ENCODE data around the gene DBF4B. TPM values are rescaled to one million over a fixed set of nuclear protein-coding genes. Genes with fewer than 3 reads are reported as not detected.
"Not testable (repeated sequence)": the region's sequence is repeated elsewhere in the genome, so short reads cannot be mapped to it uniquely, and the experiment has no call there.

DBF4B gene
- polyA plus RNA-seq, 1 donor, result 8.2 TPM

DNA sequence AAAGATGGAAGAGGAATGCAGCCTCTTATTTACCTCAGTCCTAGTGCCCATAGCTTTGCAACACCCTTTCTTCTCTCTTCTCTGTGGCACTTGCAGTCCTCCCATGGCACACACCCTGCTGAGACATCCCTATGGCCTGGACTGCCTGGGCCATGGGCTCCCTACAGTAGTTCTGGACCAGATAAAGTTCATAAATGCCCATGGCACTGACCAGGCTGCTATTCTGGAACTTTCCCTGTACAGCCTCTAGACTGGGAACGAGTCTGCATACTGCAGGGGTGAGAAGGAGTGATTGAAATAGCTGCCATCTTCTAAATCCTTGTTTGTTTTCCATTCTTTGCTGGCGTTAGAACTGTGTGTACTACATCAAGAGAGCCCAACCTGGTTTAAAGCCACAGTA, 25.8 kb downstream of the DBF4B start:
- DNase-seq (ENCODE audit: low read depth), result no peak

DNA sequence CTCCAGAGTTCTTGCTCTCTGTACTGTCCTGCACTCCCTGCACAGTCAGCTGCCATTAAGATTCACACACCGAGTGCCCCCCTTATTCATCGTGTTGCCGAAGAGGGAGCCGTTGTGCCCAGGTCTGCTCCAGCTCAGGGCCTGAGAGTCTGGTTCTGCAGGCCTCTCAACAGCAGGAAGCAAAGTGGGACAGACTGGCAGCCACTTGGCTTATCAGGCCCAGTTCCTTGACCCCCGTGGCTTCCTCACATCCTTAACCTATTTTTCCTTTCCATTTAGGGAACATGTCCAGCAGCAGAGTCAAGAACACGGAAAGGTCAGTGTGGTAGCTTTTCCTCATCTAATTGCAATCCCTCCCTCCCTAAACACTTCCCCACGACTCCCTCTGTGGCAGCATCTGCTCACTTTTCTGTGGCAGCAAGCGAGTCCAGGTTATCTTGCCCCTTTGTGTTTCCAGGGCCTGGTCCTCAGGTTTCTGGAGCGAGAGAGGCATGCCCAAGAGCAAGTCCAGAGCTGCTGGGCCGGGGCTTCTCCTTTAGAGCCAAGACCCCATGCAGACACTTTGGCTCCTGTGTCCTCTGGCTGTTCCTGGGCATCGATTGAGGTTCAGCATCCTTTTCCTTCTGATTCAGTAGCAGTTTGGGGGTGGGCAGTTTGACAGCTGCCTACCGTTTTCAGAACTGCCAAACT, 28.2 kb downstream of the DBF4B start:
- no peak for DNase-seq (ENCODE audit: low read depth)

- DNase-seq (ENCODE audit: low read depth), result no peak
Measured at GRCh38 chr17:44738214-44738906, 29.9 kb downstream of the DBF4B start.

DNA sequence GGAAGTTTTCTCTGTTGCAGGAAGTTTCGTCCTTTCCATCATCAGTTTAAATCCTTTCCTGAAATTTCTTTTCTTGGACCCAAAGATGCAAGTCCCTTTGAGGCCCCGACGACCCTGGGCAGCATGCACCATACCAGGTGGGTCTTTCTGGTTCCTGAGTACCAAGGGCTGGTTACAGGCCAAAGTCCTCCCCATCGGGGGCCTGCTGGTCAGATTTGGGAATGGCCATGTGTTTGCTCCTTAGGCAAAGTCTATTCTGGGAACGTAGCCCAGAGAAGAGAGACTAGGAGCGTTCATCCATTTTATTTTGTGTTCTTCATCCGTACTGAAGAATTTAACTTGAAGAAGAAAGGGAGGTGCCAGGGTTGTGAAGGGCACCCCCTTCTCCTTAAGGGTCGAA, 32.9 kb downstream of the DBF4B start:
- DNase-seq (ENCODE audit: low read depth), result no peak

GRCh38 chr17:44745301-44745700, 36.8 kb downstream of the DBF4B start:
- DNase-seq (ENCODE audit: low read depth), result no peak

GRCh38 chr17:44745738-44746137, 37.3 kb downstream of the DBF4B start:
- DNase-seq (ENCODE audit: low read depth), result not testable (repeated sequence)

GRCh38 chr17:44747566-44747965, 39.1 kb downstream of the DBF4B start:
- DNase-seq (ENCODE audit: low read depth), result no peak

DNA sequence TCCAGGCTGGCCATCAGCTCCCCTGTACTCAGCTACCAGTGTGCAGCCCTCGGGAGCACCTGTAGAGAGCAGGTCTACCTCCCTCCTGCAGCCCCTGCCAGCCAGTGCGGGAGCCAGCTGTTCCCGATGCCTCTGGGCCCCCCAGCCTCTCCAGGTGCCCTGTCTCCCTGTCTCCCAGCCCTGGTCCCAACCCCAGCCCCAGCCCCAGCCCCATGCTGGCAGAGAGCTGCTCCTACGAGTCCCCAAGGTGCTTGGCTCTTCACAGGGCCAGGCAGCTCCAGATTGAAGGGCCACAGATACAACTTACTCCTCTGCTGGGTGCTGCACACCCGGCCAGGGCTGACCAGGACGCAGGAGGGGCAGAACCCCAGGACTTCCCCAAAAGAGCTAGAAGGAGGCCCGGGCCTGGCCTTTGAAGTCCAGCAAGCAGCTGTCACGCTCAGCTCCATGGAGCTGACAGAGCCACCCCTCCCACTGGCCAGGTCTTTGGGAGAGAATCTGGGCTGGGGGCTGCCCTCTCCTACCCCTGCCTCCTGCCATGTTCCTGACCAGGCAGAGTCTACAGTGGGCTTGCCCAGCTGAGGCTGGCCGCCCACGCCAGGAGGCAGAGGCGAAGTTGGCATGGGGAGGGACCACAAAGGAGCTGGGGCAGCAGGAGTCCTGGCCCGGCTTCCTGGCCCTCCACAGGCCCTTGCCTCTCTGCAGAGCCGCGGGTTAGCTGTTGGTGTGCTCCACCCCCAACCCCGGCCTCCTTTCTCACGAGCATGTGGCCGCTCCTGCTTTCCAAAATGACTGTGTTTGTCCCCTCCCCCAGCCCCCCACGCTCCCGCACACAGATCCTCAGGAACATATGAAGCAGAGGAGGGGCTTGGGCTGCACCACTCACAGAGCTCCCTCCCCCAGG, 40.9 kb downstream of the DBF4B start:
- peak; percentile 34 for DNase-seq (ENCODE audit: low read depth)

GRCh38 chr17:44749980-44750318, 41.5 kb downstream of the DBF4B start:
- DNase-seq (ENCODE audit: low read depth), result peak; percentile 8

DNA sequence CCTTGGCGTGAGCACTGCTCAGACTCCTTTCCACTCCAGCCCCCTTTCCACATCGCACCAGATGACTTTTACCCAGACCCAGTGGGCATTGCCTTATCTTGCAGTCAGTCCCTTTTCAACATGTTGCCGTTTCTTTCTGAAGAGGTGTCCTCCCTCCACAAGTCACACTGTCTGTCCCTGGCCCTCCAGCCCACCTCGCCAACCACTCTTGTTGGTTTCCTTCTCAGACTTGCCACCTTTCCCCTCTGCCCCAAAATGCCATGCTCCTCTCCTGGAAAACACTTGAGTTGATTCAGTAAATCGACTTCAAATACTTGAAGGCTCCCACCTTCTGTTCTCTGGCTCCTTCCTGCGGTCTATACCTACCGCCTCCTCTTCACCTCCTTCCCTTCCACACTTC, 42.9 kb downstream of the DBF4B start:
- no peak for DNase-seq (ENCODE audit: low read depth)

- no peak for DNase-seq (ENCODE audit: low read depth)
Measured at GRCh38 chr17:44751806-44752205, 43.3 kb downstream of the DBF4B start.

DNA sequence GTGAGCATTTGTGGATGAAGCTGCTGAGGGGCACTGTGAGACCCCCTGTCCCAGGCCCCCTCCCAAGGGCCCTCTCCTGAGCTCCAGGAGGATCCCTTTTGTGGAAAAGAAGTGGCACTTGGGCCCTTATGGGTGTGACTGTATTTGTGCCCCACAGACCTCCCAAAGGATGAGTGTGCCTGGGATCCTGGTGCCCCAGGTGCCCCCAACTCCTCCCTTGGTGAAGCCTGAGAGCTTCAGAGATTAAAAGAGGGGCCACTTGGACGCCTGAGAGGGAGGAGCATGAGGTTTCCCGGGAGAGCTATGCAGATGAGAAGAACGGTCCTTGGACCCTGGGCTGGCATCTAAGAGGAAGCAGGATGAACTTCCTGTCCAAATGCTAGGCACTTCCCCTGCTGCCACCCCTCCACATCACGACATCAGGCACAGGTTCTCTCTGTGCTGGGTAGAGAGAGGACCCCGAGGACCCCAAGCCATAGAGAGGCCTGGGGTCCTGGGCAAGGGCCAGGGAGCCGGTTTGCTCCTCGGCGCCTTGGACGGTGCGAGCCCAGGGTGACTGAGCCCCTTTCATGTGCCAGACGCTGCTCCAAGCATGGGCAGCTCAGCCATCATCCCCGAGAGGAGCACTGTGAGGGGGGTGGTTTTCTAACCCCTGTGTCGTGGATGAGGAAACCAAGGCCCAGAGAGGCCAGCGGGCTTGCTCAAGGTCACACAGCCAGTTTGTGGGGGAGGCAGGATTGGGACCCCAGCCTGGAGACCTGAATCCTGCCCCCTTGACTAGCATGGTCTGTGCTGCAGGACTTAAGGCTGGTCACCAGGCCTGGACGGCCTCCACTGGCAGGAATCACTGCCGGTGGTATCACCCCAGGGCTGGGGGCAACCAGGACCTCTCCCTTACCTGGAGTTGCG, 44.7 kb downstream of the DBF4B start:
- DNase-seq (ENCODE audit: low read depth), result no peak

DNA sequence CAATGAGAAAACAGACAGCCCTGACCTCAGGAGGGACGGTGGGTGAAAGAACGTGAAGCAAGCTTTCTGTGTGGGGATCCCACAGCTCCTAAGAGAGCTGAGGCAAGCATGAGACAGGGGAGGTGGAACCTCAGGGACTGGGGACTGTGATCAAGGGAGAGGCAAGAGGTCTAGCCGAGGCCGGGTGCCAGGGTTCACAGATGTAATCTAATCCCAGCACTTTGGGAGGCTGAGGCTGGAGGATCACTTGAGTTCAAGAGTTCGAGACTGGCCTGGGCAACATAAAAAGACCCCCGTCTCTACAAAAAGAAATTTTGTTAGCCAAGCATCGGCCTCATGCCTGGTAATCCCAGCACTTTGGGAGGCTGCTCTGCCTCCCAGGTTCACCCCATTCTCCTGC, 45.8 kb downstream of the DBF4B start:
- no peak for DNase-seq (ENCODE audit: low read depth)

- DNase-seq (ENCODE audit: low read depth), result not testable (repeated sequence)
Measured at GRCh38 chr17:44755180-44755579, 46.7 kb downstream of the DBF4B start.

DNA sequence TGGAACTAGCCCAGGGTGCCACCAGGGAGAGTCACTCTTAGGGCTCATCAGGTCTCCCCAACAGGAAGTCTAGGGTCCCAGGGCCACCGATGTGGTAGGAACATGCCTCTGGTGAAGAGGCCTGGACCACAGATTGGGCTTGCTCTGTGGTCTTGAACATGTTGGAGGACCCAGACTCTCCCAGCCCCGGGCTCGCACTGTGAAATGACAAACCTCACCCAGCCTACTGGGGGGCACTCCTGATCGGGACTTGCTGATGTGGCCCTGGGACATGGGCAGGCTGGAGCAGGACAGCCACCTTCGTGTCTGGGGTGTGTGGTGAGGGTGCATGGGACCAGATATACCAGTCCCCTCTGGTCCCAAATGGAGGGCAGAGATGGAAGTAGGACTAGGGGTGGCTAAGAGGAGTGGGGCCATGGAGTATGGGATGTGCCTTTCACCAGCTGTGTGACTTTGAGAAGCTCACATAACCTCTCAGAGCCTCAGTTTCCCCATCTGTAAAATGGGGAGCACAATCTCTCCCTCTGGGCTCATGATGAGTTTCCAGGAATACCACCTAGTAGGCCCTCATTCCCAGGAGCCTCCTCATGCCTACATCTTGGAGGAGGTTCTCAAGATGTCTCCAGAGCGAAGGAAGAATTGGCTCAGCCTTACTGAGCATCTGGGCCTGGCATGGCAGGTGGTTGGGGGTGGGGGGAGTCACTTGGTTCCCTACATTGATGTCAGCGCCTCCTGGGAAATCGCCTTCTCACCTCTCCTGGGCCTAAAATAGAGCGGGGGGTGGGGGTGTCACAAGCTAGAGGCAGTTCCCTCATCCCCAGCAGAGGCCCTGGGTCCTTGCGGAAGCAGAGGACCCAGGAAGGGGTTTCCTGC, 48.8 kb downstream of the DBF4B start:
- no peak for DNase-seq (ENCODE audit: low read depth)

DNA sequence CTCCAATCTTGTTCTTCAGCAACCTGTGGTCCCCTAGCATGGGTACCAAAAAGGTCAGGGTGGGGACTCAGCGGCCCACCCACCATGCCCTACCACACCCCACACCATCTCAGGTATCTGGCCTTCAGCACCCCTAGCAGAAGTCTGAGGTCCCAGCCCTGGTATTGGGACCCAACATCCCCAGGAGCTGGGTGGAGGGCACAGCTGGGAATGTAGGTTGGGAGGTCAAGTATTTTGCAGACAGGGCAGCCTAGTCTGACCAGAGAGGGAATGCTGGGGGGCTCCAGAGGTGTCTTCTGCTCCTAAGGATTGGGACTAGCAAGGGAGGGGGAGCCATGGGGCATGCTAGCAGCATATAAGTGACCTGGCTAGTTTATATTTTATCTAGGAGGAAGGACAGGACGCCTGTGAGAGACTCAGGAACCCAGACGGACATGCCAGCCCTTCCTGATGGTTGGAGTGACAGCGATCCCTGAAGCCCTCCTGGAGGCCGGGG, 49.5 kb downstream of the DBF4B start:
- no peak for DNase-seq (ENCODE audit: low read depth)

- no peak for DNase-seq (ENCODE audit: low read depth)
Measured at GRCh38 chr17:44758414-44759085, 50.1 kb downstream of the DBF4B start, which contains the start of gene ADAM11. Gene ADAM11 (plus strand): TSS chr17:44758988. CDS start chr17:44759200, 212 bp downstream.

- DNase-seq (ENCODE audit: low read depth), result no peak
Measured at GRCh38 chr17:44759086-44759915, 50.8 kb downstream of the DBF4B start.

DNA sequence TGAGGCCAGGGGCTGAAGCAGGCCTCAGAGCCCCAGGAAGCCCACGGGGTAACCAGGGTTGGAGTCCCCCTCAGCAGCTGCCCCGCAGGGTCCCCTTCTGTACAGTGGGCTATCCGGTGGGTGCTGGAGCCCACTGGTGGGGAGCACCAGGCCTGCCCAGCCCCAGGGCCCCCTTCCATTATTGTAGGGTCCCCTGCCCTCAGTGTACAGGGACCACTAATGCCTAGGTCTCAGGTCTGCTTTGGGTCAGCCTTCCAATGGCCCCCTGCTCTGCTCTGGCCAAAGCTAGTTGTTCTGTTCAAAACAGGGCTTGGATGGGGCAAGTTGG, 51.4 kb downstream of the DBF4B start:
- no peak for DNase-seq (ENCODE audit: low read depth)

Data from forelimb muscle (tissue), 1 donor.